Stomach (tissue), 4 donors: Measurements from ENCODE around the gene MYO1E.

ENCODE experiments used
- POLR2A ChIP-seq, 4 donors: fragments of 450-650 bp; IDR thresholded peaks; one replicate each; pipeline ENCODE4 v1.6.1; 2016; ENCODE audit warnings: antibody characterized with exemption in 4 of 4, control low read depth in 2 of 4, mild to moderate bottlenecking in 1 of 4, moderate library complexity in 1 of 4
- TF ChIP-seq, protein P1 (sequence below), 7 experiments: fragments of 450-650 bp in 4 of 7; fragments of 200-600 bp in 3 of 7; sonication (generic) in 3 of 7; IDR thresholded peaks; one replicate each; pipeline ENCODE4 v1.5.1; 2016 to 2019; ENCODE audit warnings: antibody characterized with exemption in 7 of 7, control low read depth in 2 of 7, mild to moderate bottlenecking in 1 of 7

DNA sequence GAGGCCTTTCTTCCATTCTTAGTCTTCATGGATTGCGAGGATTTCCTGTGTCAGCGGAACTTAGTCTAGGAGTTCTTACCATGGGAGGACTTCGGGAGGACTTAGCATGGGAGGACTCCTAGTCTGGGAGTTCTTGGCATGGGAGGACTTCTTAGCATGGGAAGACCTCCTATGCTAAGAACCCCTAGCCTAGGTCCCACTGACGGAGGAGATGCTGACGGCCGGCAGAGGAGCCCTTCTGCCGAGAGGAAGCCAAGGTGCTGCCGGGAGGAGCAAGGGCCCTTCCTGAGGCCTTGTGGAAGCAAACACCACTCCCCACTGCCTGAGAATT is 201.6 kb downstream of the MYO1E start:
- TF ChIP-seq, protein P1, sequence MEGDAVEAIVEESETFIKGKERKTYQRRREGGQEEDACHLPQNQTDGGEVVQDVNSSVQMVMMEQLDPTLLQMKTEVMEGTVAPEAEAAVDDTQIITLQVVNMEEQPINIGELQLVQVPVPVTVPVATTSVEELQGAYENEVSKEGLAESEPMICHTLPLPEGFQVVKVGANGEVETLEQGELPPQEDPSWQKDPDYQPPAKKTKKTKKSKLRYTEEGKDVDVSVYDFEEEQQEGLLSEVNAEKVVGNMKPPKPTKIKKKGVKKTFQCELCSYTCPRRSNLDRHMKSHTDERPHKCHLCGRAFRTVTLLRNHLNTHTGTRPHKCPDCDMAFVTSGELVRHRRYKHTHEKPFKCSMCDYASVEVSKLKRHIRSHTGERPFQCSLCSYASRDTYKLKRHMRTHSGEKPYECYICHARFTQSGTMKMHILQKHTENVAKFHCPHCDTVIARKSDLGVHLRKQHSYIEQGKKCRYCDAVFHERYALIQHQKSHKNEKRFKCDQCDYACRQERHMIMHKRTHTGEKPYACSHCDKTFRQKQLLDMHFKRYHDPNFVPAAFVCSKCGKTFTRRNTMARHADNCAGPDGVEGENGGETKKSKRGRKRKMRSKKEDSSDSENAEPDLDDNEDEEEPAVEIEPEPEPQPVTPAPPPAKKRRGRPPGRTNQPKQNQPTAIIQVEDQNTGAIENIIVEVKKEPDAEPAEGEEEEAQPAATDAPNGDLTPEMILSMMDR (IDR thresholded peaks at IDR 0.05): no peak
- no peak for TF ChIP-seq POLR2A (IDR thresholded peaks at IDR 0.05)
